GM18870 (cell line): Measurements from ENCODE around the gene EXOC2.

Source experiments
- ATAC-seq: cut with Tn5 transposase; IDR thresholded peaks from one replicate; pipeline ENCODE4 v1.9.1; 2021; ENCODE audit warnings: moderate library complexity; ENCODE audit not compliant: unreplicated experiment

Gene EXOC2

DNA sequence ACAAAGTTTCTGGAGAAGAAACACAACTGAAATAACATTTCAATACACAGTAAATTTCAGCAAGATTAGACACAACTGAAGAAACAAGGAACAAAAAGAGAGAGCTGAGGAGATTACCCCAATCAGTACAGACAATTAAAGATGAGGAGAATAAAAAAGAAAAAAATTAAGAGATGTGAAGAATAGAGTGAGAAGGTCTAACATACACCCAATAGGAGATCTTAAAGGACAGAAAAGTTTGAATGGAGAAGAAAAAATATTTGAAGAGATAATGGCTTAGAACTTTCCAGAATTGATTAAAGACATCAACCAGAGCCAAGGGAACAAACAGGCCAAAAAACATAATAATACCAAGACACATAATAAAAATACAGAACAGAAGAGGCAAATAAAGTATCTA, 152.4 kb downstream of the EXOC2 start:
- no peak for ATAC-seq

DNA sequence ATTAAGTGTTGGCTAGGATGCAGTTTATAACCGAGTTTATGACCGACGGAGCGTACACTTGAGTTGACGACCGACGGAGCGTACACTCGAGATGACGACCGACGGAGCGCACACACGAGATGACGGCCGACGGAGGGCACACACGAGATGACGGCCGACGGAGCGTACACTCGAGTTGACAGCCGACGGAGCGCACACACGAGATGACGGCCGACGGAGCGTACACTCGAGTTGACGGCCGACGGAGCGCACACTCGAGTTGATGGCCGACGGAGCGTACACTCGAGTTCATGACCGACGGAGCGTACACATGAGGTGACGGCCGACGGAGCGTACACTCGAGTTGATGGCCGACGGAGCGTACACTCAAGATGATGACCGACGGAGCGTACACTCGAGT, 155.8 kb downstream of the EXOC2 start:
- no peak for ATAC-seq

DNA sequence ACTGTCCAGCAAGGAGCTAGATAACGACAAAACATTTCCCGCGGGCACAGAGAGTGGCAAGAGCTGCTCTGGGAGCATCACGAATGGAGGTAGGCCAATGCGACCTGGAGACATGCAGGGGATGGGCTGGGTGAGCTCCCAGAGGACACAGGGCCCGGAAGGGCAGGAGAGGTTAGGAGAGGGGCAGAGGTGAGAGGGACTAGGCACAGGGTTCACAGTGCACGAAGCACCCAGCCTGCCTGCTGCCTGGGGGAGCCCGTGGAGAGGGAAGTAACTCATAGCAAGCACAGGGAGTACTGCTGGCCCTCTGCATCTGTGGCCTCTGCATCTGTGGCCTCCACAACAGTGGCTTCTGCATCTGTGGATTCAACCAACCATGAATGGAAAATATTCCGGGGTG, 162.5 kb downstream of the EXOC2 start:
- ATAC-seq, result no peak

DNA sequence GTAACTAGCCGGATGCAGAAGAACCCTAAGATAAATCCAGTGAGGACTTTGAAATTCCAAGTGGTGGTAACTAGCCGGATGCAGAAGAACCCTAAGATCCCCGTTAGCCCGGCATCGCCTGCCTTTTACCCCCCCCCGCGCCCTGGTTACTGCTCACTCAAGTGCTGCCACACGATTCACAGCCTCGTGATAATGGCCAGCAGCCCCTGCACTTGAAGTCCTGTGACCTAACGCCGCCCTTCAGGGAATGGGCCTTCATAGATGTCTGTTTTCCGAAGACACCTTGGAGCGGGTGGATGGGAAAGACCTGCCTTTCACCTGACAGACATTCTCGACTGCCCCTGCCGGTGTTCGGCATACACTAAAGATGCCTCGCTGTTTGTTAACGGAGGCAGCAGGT, 163.9 kb downstream of the EXOC2 start:
- no peak for ATAC-seq

DNA sequence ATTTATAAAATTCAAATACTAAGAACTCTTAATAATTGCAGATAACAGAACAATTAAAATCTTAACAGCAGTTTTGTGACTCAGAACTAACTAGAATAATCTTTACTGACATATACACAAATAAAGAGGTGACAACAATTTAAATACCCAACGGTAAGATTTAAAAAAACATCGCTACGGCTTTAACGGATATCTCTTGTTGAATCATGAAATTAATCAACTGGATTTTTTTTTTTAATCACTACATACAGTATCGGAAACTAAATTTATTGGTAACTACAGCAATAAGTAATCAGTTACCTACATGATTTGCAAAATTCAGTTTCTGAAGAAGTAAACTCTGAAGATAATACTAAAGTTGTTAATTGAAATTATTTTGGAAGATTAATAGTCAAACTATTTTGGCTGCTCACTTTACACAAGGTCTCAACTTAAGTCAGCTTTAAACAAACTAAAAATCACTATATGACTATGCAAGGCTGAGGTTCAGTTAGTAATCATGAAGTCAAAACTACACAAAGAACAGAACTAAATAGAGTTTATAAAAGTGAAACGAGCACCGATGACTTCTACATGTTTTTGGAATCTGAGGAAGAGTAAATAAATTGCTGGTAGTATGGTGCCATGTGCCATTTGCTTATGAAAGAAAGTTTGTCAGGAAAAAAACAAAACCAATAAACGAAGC, 164.8 kb downstream of the EXOC2 start:
- no peak for ATAC-seq

DNA sequence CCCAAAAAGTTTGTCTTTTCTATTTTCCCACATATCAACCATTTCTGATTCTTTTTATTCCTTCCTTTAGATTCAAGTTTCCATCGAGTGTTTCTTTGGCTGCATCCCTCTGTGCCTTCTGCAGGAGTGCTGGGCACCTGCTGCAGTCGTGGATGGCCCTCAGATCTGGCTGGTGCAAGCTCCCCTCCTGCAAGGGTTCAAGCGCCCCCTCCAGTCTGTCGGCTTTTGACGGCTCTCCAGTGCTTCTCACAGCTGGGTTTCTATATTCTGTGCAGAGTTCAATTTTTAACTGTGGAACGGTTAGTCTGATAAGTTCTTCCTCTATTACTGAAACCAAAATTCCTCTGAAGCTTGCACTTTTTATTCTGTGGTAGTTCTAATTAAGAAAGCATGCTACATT, 168.1 kb downstream of the EXOC2 start:
- ATAC-seq, result no peak

DNA sequence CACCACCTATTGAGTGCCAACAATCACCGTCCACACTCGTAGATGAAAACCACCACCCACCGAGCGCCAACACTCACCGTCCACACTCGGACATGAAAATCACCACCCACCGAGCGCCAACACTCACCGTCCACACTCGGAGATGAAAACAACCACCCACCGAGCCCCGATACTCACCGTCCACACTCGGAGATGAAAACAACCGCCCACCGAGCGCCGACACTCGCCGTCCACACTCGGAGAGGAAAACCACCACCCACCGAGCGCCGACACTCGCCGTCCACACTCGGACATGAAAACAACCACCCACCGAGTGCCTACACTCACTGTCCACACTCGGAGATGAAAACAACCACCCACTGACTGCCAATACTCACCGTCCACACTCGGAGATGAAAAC, 172.1 kb downstream of the EXOC2 start:
- ATAC-seq, result no peak

DNA sequence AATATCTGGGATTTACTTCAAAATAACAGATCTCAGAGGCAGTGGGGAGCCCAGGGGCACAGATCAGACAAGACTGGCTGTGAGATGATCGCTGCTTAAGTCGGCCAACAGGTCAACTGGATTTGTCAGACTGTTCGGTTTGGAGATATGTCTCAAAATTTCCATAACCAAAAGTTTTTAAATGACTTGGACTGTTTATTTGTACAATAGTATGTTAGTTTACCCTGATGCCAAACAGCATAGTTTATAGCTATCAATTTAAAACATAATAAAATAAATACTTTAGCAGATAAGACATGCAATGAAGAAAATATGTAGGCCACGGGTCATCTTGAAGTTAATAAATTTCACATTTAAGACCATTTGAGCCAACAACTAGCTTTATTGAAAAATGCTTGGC, 174.7 kb downstream of the EXOC2 start:
- ATAC-seq, result no peak

DNA sequence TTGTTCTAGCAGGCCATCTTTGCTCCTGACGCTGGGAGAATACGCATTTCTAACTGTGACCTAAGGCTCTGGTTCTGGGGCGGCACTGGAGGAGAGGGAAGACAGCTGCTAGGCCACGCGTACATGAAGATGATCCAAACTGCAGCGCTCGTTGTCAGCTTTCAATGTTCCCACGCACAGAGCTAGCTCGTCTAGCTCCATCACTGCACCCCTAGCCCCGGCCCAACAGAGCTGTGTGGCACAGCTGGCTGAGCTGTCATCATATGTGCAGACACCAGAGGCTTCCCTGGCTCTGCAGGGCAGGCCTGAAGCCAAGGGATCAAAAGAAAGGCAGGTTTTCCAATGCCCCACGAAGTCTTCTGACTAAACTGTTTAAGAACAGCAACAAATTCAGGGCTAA, 176.7 kb downstream of the EXOC2 start:
- ATAC-seq, result no peak

DNA sequence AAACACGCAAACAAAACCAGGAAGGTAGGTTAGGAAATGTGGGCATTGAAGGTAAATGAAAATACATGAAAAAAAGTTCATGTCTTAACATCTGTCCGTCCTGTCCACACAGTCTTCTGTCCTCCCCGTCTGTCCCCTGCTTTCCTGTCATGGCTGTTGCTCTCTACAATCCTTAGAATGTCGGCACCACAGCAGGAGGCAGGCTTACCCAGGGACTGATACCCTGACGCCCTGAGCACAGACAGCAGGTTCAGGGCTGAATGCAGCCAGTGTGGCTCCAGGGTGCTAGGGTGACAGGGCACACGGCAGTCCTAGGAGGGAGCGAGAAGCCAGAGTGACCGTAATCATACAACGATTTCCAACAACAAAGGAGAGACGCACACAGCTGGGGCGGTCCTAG, 177.7 kb downstream of the EXOC2 start:
- no peak for ATAC-seq

DNA sequence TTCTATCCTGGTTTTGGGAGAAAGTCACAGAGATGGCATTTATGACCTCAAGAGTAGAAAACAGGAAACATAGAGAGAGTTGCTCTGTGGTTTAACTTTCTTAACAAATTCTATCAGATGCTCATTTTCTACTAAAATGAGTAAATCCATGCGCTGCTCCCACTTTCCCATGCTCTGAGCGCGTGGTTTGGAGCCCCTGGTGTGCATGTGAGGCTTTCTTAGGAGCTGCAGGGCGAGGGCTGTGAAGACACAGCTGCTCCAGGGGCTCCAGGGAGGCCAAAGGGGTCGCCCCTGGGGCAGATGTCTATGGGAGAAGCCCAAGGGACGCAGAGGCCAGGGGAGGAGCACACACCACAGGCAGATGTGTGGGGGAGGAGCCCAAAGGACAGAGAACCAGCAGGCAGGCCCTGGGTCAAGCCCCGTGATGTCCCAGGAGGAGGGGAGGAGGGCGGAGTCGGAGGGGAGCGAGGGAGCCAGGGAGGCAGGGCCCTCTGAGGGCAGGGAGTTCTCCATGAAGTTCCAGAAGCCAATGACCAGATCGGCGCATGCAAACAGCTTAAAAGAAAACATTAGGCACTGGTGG, 178.5 kb downstream of the EXOC2 start:
- no peak for ATAC-seq

DNA sequence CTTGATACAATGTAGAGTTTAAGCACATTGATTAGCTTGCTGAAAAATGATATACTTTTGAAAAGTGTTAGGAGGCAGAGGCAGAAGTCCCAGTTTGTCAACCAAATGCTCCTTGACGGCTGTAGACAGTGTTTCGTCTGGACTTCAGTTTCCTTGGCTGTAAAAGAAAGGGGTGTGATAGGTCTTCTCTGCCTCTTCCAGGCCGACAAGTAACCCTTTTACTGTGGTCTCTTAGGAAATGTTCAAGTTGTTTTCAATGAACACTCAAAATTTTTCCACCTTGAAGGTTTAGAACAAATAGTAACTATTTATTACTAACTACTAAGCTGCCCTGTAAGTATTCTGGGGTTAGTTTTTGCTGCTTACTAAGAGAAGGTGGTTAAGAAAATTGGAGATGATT, 179.0 kb downstream of the EXOC2 start:
- no peak for ATAC-seq

DNA sequence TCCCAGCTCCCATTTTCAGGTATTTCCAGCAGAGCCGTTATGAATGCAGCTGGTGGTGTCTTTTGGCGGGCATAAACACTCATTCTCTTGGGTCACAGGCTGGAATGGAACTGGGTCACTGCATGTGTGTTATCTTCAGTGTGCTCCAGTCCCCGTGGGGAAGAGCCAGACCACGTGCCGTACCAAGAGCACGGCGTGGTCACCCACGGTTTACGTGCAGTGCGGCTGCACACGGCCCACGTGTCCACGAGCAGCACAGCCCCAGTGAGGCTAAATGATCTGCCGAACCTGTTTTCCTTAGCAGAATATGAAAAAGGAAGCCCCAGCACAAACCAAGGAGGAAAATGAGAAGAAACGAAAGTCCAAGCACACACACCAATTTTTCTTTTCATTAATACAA, 179.9 kb downstream of the EXOC2 start:
- ATAC-seq, result no peak

DNA sequence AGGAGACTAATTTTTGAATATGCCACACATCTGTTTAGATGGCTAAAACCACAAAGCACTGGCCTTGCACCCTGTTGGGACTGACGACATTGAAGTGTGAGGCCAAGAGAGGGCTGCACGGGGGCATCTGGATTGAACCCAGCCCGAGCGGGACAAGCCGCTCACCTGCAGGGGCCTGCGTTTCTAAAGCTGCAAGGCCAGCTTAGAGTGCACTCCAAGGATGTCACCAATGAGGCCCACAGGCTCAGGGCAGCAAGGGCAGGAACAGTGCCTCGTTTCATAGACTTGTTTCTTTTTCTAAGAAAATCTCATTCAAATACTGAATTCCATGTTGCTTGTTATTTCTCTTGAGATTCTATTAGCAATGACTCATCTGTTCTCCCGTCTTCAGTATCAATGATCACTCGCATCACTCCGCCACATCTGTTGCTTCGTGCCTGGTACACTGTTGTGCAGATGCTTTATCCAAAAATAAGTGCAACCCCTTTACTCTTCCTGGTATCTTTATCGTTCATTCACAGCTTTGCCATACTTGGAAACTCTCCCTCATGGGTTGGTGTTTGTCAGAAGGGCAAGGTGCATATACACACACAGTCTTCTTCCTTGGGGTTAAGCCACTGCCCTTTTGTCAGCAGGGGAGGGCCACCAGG, 181.3 kb downstream of the EXOC2 start:
- ATAC-seq, result no peak

DNA sequence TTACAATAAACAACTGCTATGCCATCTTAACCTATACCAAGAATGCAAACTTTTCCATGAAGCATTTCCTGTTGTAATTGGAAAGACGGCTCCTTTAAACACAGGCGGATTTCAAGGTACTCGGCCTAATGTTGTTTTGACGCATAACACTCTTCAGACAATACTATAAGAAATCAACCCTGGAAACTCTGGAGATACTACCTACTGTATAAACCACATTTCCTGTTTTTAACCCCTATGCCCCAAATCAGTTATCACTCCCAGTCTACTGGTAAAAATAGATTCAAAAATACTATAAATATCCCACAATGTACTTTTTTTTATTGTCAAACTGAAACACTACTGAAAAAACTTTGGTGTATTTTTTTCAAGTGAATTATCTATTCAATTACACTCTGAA, 183.3 kb downstream of the EXOC2 start:
- no peak for ATAC-seq

DNA sequence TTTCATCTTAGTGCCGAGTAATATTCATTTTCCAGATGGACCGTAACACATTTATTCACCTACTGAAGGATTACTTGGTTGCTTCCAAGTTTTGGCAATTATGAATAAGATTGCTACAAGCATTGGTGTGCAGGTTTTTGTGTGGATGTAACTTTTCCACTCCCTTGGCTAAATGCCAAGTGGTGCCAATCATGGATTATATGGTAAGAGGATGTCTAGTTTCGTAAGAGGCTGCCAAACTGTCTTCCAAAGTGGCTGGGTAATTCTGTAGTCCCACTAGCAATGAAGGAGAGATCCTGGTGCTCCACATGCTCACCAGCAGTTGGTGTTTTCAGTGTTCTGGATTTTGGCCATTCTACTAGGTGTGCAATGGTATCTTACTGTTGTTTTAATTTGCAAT, 184.3 kb downstream of the EXOC2 start:
- no peak for ATAC-seq

DNA sequence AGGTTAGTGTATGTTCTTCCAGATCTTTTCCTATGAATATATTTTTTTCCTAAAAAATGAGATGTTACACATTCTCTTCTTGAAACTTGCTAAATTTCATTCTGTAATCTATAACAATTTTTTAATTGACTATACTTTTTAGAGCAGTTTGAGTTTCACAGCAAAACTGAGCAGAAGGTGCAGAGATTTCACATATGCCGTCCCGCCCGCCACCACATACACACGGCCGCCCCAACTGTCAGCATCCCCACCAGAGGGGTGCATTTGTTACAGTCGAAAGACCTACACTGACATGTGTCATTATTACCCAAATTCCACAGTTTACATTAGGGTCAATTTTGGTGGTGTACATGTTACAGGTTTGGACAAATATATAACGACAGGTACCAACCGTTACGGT, 184.9 kb downstream of the EXOC2 start:
- no peak for ATAC-seq

DNA sequence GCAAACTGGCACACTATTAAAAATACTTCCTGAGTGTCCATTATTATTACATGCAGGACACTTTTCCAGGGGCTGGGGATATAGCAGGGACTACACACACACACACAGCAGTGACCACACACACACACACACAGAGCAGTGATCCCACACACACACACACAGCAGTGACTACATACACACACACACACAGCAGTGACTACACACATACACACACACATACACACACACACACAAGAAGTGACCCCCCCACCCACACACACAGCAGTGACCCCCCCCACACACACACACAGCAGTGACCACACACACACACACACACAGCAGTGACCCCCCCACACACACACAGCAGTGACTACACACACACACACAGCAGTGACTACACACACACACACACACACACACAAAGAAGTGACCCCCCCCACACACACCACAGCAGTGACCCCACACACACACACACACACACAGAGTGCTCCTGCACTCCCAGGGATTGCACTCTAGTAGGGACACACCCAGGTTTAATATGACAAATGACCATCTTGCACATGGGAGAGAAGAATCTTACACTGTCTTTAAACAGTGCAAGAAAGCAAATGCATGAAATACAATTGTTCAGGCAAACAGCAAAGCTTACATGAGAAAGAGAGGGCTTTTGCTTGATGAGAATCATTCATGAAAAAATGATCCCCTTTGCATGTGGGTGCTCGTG, 185.9 kb downstream of the EXOC2 start:
- no peak for ATAC-seq

DNA sequence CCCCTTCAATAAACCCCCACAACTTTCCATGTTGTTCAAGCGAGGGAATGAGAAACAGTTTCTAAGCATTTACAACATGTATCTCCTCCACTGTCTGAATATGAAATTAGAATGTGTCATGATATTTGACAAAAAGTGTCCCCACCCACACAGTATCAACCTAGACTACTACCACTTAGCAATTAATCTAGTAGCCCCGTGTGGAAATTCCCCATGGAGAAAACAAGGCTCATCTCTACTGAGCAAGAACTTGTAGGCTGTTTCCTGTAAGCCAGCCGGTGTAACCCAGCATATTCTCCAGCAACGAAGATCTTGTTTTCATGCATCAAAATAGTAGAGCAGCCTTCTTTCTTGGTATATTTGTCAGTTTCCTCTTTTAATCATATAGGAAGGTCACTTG, 186.4 kb downstream of the EXOC2 start:
- ATAC-seq, result no peak

DNA sequence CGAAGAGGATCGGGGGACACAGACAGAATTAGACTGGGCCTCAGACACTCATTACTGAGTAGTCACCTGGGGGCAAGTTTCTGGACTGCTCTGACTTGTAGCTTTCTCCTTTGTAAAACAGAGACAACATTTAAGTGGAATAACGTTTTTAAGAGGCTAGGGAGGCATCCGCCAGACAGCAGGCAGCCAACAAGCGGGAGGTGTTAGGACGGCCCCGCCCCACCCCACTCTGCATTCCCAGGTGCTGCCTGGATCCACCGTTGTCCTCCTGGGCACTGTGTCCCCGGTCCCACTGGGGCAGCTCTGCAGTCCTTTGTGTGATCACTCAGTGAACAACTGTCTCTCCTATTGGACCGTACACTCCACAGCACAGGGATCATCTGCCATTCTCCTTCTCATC, 187.6 kb downstream of the EXOC2 start:
- no peak for ATAC-seq

DNA sequence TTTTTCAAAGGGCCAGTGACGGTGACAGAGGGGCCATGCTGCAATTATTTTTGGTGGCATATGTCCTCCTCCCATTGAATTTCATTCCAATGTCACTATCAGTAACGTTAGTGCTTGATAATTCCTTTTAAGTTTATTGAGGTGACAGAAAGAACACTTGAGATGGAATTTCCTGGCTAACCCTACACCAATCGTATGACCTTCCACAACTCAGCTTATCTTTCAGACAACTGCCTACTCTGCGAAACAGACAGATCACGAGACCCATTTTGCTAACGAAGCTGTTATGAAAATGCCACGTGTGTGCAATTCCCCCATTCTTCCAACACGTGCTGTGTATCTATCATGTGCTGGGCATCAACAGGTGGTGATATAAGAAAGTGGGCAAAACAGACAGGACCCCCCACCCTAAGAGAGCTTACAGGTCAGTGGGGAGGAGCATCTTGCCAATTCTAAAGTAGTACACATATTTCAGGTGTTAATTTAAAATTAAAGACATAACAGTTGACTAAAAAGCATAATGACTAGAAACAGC, 188.4 kb downstream of the EXOC2 start:
- no peak for ATAC-seq
